Body of pancreas (tissue), 4 donors: ENCODE data around the gene TNFRSF8. TPM values are rescaled to one million over a fixed set of nuclear protein-coding genes. Genes with fewer than 3 reads are reported as not detected.

Experiments used
- ATAC-seq: fragments of 150-250 bp; one replicate; pipeline ENCODE4 v1.9.1; 2016
- DNase-seq, 4 donors: peaks; one replicate each; pipeline ENCODE4 v3.0.0-alpha.2; 2019
- H3K27ac ChIP-seq, 4 donors: fragments of 200-600 bp; sonication (generic); 1 replicate in 3 of 4; 2 replicates in 1 of 4; pipeline versions ENCODE4 v1.5.1 to v1.6.1; 2016 to 2019; ENCODE audit warnings: mild to moderate bottlenecking in 1 of 4, mixed read lengths in 1 of 4, moderate library complexity in 1 of 4
- H3K27me3 ChIP-seq, 2 donors: fragments of 200-600 bp; sonication (generic); one replicate each; pipeline ENCODE4 v1.6.0; 2016; ENCODE audit warnings: mild to moderate bottlenecking in 1 of 2
- H3K36me3 ChIP-seq, 2 donors: fragments of 200-600 bp; sonication (generic); replicated peaks in 1 of 2; 2 replicates each; pipeline ENCODE4 v1.5.1; 2016; ENCODE audit warnings: low read depth in 2 of 2; ENCODE audit not compliant: insufficient read depth in 1 of 2
- H3K4me1 ChIP-seq: fragments of 200-600 bp; sonication (generic); one replicate; pipeline ENCODE4 v1.6.0; 2016
- H3K4me3 ChIP-seq, 2 donors: fragments of 200-600 bp; sonication (generic); 1 replicate in 1 of 2; 2 replicates in 1 of 2; pipeline ENCODE4 v1.5.1; 2016 to 2019
- H3K9me3 ChIP-seq, 3 donors: fragments of 200-600 bp; sonication (generic); 1 replicate in 2 of 3; 2 replicates in 1 of 3; pipeline ENCODE4 v1.5.1; 2016
- CTCF ChIP-seq, 7 experiments: fragments of 450-650 bp in 4 of 7; fragments of 200-600 bp in 3 of 7; sonication (generic) in 3 of 7; IDR thresholded peaks; one replicate each; pipeline ENCODE4 v1.5.1; 2016 to 2019; ENCODE audit warnings: antibody characterized with exemption in 7 of 7
- POLR2A ChIP-seq, 3 donors: fragments of 450-650 bp; IDR thresholded peaks; one replicate each; pipeline ENCODE4 v1.6.1; 2016; ENCODE audit warnings: antibody characterized with exemption in 3 of 3, mild to moderate bottlenecking in 2 of 3
- WGBS, 2 donors: methylation state at CpG; one replicate each; pipeline ENCODE4 v1.1.5; 2017; 5-methylcytosine and 5-hydroxymethylcytosine counted together
- intact Hi-C: fragments of 100-400 bp; cut with DNase I; formaldehyde crosslinking; loops from one replicate; pipeline ENCODE4 v1.15.1; 2023
- total RNA-seq, 2 donors: library from RNA; depleted of rRNA; stranded (reverse); fragments of >200 nt; gene quantifications; one replicate each; pipeline ENCODE4 v1.1.0, GENCODE V29; 2016

TNFRSF8 gene
- total RNA-seq, 2 donors from 2014 or later, result not detected

- intact Hi-C loops, result no loop called here
- TF ChIP-seq CTCF (IDR thresholded peaks at IDR 0.05) (no peak), POLR2A (IDR thresholded peaks at IDR 0.05) (no peak)
- no peaks in the 10 kb centered on the region for H3K36me3 ChIP-seq
- ATAC-seq (no peak), DNase-seq (no peak)
- no peaks in the 10 kb centered on the region for H3K27me3 ChIP-seq
- H3K27ac ChIP-seq, result no peak overlapping the region
- no peak overlapping the region for H3K4me3 ChIP-seq
- H3K9me3 ChIP-seq, result no peaks in the 10 kb centered on the region
- H3K4me1 ChIP-seq, result no peaks in the 10 kb centered on the region
- WGBS, 2 donors, result 45% methylated on average over 16 of the region's 21 CpGs; no CpG with 5 or more reads in 1 of the 2 donors
Observed at GRCh38 chr1:12141163-12141850, 78.2 kb downstream of the TNFRSF8 start.

GRCh38 chr1:12142141-12142823 lies 79.2 kb downstream of the TNFRSF8 start:
- TF ChIP-seq CTCF (IDR thresholded peaks at IDR 0.05) (no peak), POLR2A (IDR thresholded peaks at IDR 0.05) (no peak)
- intact Hi-C loops, result no loop called here
- Histone ChIP-seq H3K4me3 (no peak overlapping the region), H3K27me3 (no peaks in the 10 kb centered on the region), H3K36me3 (no peaks in the 10 kb centered on the region), H3K4me1 (no peaks in the 10 kb centered on the region), H3K9me3 (no peaks in the 10 kb centered on the region), H3K27ac (no peak overlapping the region)
- 76 to 80% methylated on average over 9 to 18 of the region's 18 CpGs for WGBS, 2 donors
- ATAC-seq (no peak), DNase-seq (no peak)

- Histone ChIP-seq H3K27ac (peak overlapping the region in 2 of 4 donors; percentile 22 to 69), H3K4me3 (no peak overlapping the region), H3K4me1 (peaks cover under 1% of the 10 kb centered on the region), H3K27me3 (no peaks in the 10 kb centered on the region), H3K36me3 (no peaks in the 10 kb centered on the region), H3K9me3 (no peaks in the 10 kb centered on the region)
- no peak for ATAC-seq
- intact Hi-C loops, result no loop called here
- peak in 1 of 4 donors; percentile 66 for DNase-seq
- 67 to 84% methylated on average over 15 to 21 of the region's 21 CpGs for WGBS, 2 donors
- TF ChIP-seq CTCF (IDR thresholded peaks at IDR 0.05) (no peak), POLR2A (IDR thresholded peaks at IDR 0.05) (no peak)
Observed at GRCh38 chr1:12142891-12143630, 80.0 kb downstream of the TNFRSF8 start.

GRCh38 chr1:12143631-12144155 lies 80.6 kb downstream of the TNFRSF8 start:
- Histone ChIP-seq H3K4me1 (peaks cover 5% of the 10 kb centered on the region), H3K36me3 (no peaks in the 10 kb centered on the region), H3K27ac (peak overlapping the region in 2 of 4 donors; percentile 22 to 69), H3K4me3 (no peak overlapping the region), H3K27me3 (no peaks in the 10 kb centered on the region), H3K9me3 (no peaks in the 10 kb centered on the region)
- DNase-seq, result peak; percentile 25 to 82 (median 52)
- TF ChIP-seq CTCF (IDR thresholded peaks at IDR 0.05) (no peak), POLR2A (IDR thresholded peaks at IDR 0.05) (no peak)
- intact Hi-C loops, result no loop called here
- 35 to 64% methylated on average over 11 to 13 of the region's 17 CpGs for WGBS, 2 donors
- ATAC-seq, result peak; percentile 53
